Brain microvascular endothelial cell (primary cell): ENCODE results near the gene FBXO5.
A peak's percentile ranks its signal among the peaks of the same experiment; 100 is the strongest.

Source experiments
- DNase-seq: peaks from one replicate; pipeline ENCODE4 v3.0.0-alpha.2; 2020
- H3K27ac ChIP-seq: fragments of 250-450 bp; sonication (Bioruptor Pico); 2 replicates; pipeline ENCODE4 v1.5.1; 2020; ENCODE audit warnings: mild to moderate bottlenecking, moderate library complexity
- H3K27me3 ChIP-seq: fragments of 250-450 bp; sonication (Bioruptor Pico); replicated peaks from 2 replicates; pipeline ENCODE4 v1.5.1; 2020; ENCODE audit warnings: mild to moderate bottlenecking
- H3K36me3 ChIP-seq: fragments of 250-450 bp; sonication (Bioruptor Pico); replicated peaks from 2 replicates; pipeline ENCODE4 v1.5.1; 2020; ENCODE audit warnings: mild to moderate bottlenecking
- H3K4me3 ChIP-seq: 2 replicates; pipeline ENCODE4 v1.5.1; 2011; ENCODE audit warnings: low read depth, mild to moderate bottlenecking, control low read depth, low read length, moderate library complexity
- in situ Hi-C: cut with HindIII; loops from 2 replicates; pipeline ENCODE4 v1.10.0; 2017; ENCODE audit warnings: low sequenced_read_pairs, low pct_ligation_motif_present
- TF ChIP-seq, protein P1 (sequence below): IDR thresholded peaks from 2 replicates; pipeline ENCODE4 v1.5.1; 2011; ENCODE audit warnings: low read depth, mild to moderate bottlenecking, moderate library complexity, low read length, control low read depth, inconsistent platforms; ENCODE audit errors: missing control alignments

Gene FBXO5

GRCh38 chr6:152979116-152979515, 3.7 kb downstream of the FBXO5 start:
- in situ Hi-C loops, result no loop called here
- TF ChIP-seq, protein P1, sequence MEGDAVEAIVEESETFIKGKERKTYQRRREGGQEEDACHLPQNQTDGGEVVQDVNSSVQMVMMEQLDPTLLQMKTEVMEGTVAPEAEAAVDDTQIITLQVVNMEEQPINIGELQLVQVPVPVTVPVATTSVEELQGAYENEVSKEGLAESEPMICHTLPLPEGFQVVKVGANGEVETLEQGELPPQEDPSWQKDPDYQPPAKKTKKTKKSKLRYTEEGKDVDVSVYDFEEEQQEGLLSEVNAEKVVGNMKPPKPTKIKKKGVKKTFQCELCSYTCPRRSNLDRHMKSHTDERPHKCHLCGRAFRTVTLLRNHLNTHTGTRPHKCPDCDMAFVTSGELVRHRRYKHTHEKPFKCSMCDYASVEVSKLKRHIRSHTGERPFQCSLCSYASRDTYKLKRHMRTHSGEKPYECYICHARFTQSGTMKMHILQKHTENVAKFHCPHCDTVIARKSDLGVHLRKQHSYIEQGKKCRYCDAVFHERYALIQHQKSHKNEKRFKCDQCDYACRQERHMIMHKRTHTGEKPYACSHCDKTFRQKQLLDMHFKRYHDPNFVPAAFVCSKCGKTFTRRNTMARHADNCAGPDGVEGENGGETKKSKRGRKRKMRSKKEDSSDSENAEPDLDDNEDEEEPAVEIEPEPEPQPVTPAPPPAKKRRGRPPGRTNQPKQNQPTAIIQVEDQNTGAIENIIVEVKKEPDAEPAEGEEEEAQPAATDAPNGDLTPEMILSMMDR, result no peak
- no peak overlapping the region for H3K4me3 ChIP-seq

GRCh38 chr6:152978058-152978457, 4.8 kb downstream of the FBXO5 start:
- TF ChIP-seq, protein P1, result no peak

More at GRCh38 chr6:152979116-152979515, 3.7 kb downstream of the FBXO5 start:
- no peak for DNase-seq
- Histone ChIP-seq H3K27ac (peak overlapping the region; percentile 26), H3K27me3 (no peaks in the 10 kb centered on the region), H3K36me3 (peaks cover 5% of the 10 kb centered on the region)

DNA sequence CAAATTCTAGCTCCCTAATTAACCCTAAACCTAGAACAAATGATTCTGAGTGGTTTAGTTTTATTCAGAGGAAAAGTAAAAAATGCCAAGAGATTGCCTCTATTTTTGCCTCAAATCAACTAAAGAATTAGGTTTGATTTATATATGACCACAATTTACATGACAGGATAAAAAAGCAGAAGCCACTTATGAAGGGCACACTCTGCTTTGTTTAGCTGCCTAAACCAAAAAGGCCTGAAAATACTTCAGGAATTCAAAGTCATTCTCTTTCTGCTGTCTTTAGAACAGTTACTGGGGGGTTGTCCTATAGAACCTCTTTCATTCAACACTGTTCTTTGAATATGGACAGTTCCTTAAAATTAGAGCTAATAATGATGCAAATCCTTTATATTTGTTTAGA, 5.3 kb downstream of the FBXO5 start:
- Histone ChIP-seq H3K36me3 (peaks cover 9% of the 10 kb centered on the region), H3K27me3 (no peaks in the 10 kb centered on the region), H3K27ac (no peak overlapping the region), H3K4me3 (no peak overlapping the region)
- in situ Hi-C loops, result no loop called here
- TF ChIP-seq, protein P1, result no peak
- no peak for DNase-seq

More at GRCh38 chr6:152978058-152978457, 4.8 kb downstream of the FBXO5 start:
- H3K36me3 ChIP-seq, result peaks cover 9% of the 10 kb centered on the region
- H3K27me3 ChIP-seq, result no peaks in the 10 kb centered on the region
- in situ Hi-C loops, result no loop called here
- H3K27ac ChIP-seq, result no peak overlapping the region
- DNase-seq, result no peak
- H3K4me3 ChIP-seq, result no peak overlapping the region

GRCh38 chr6:152976749-152977148, 6.1 kb downstream of the FBXO5 start:
- DNase-seq, result no peak
- Histone ChIP-seq H3K36me3 (peaks cover 9% of the 10 kb centered on the region), H3K27me3 (no peaks in the 10 kb centered on the region), H3K27ac (no peak overlapping the region), H3K4me3 (no peak overlapping the region)
- in situ Hi-C loops, result no loop called here
- TF ChIP-seq, protein P1, result no peak

- Histone ChIP-seq H3K27ac (no peak overlapping the region), H3K36me3 (peaks cover 12% of the 10 kb centered on the region), H3K4me3 (no peak overlapping the region), H3K27me3 (no peaks in the 10 kb centered on the region)
- in situ Hi-C loops, result no loop called here
- TF ChIP-seq, protein P1, result no peak
- no peak for DNase-seq
Measured at GRCh38 chr6:152975204-152975915, 7.5 kb downstream of the FBXO5 start.

GRCh38 chr6:152973916-152974315, 8.9 kb downstream of the FBXO5 start:
- peaks cover 15% of the 10 kb centered on the region for H3K36me3 ChIP-seq
- TF ChIP-seq, protein P1, result no peak
- DNase-seq, result no peak

More at GRCh38 chr6:152973916-152974315, 8.9 kb downstream of the FBXO5 start:
- Histone ChIP-seq H3K4me3 (no peak overlapping the region), H3K27ac (no peak overlapping the region), H3K27me3 (no peaks in the 10 kb centered on the region)
- in situ Hi-C loops, result no loop called here
